Ascending aorta (tissue), 2 donors: Measurements from ENCODE around the gene DIP2C. TPM values are rescaled to one million over a fixed set of nuclear protein-coding genes. Genes with fewer than 3 reads are reported as not detected.

ENCODE experiments used
- DNase-seq, 2 donors: peaks; one replicate each; pipeline ENCODE4 v3.0.0-alpha.2; 2019; ENCODE audit warnings: low spot score in 2 of 2
- H3K27ac ChIP-seq, 2 donors: fragments of 200-600 bp; sonication (generic); one replicate each; pipeline ENCODE4 v1.5.1; 2016 to 2017; ENCODE audit warnings: mild to moderate bottlenecking in 1 of 2
- H3K27me3 ChIP-seq: fragments of 200-600 bp; sonication (generic); one replicate; pipeline ENCODE4 v1.5.1; 2017
- H3K36me3 ChIP-seq, 2 donors: fragments of 200-600 bp; sonication (generic); one replicate each; pipeline ENCODE4 v1.5.1; 2016
- H3K4me1 ChIP-seq, 2 donors: fragments of 200-600 bp; sonication (generic); one replicate each; pipeline ENCODE4 v1.5.1; 2016 to 2017; ENCODE audit warnings: mild to moderate bottlenecking in 1 of 2
- H3K4me3 ChIP-seq, 2 donors: fragments of 200-600 bp; sonication (generic); one replicate each; pipeline ENCODE4 v1.5.1; 2016 to 2017; ENCODE audit warnings: mild to moderate bottlenecking in 1 of 2
- H3K9me3 ChIP-seq, 2 donors: fragments of 200-600 bp; sonication (generic); one replicate each; pipeline ENCODE4 v1.5.1; 2016
- CTCF ChIP-seq, 3 experiments: fragments of 200-600 bp in 2 of 3; fragments of 450-650 bp in 1 of 3; sonication (generic) in 2 of 3; IDR thresholded peaks; one replicate each; pipeline ENCODE4 v1.5.1; 2016 to 2019; ENCODE audit warnings: antibody characterized with exemption in 3 of 3, mild to moderate bottlenecking in 1 of 3, moderate library complexity in 1 of 3
- intact Hi-C: fragments of 100-400 bp; cut with DNase I; formaldehyde crosslinking; loops from one replicate; pipeline ENCODE4 v1.15.1; 2023
- total RNA-seq: library from RNA; depleted of rRNA; stranded (reverse); fragments of >200 nt; gene quantifications from one replicate; pipeline ENCODE4 v1.1.0, GENCODE V29; 2016

The DIP2C gene
- total RNA-seq, 1 donor from 2014 or later = 14.7 TPM

- H3K4me1 ChIP-seq = no peaks in the 10 kb centered on the region
- no peaks in the 10 kb centered on the region for H3K36me3 ChIP-seq
- TF ChIP-seq CTCF (IDR thresholded peaks at IDR 0.05) = no peak
Measured at GRCh38 chr10:538895-539294, 150.6 kb downstream of the DIP2C start.

GRCh38 chr10:536935-537334, 152.5 kb downstream of the DIP2C start:
- no peaks in the 10 kb centered on the region for H3K27me3 ChIP-seq
- H3K36me3 ChIP-seq = no peaks in the 10 kb centered on the region
- H3K4me1 ChIP-seq = no peaks in the 10 kb centered on the region
- no peak overlapping the region for H3K4me3 ChIP-seq
- no peaks in the 10 kb centered on the region for H3K9me3 ChIP-seq
- DNase-seq = peak in 1 of 2 donors; percentile 28
- intact Hi-C loops = no loop called here
- no peak for TF ChIP-seq CTCF (IDR thresholded peaks at IDR 0.05)
- no peak overlapping the region for H3K27ac ChIP-seq

More at GRCh38 chr10:538895-539294, 150.6 kb downstream of the DIP2C start:
- intact Hi-C loops = no loop called here
- H3K27ac ChIP-seq = no peak overlapping the region
- H3K4me3 ChIP-seq = no peak overlapping the region
- no peaks in the 10 kb centered on the region for H3K27me3 ChIP-seq
- H3K9me3 ChIP-seq = no peaks in the 10 kb centered on the region
- no peak for DNase-seq

- TF ChIP-seq CTCF (IDR thresholded peaks at IDR 0.05) = no peak
- Histone ChIP-seq H3K9me3 (no peaks in the 10 kb centered on the region), H3K27me3 (no peaks in the 10 kb centered on the region), H3K4me1 (no peaks in the 10 kb centered on the region), H3K4me3 (no peak overlapping the region), H3K36me3 (no peaks in the 10 kb centered on the region), H3K27ac (no peak overlapping the region)
- intact Hi-C loops = no loop called here
- DNase-seq = peak in 1 of 2 donors; percentile 44
Measured at GRCh38 chr10:536371-536925, 153.0 kb downstream of the DIP2C start.

- no peak for TF ChIP-seq CTCF (IDR thresholded peaks at IDR 0.05)
- intact Hi-C loops = no loop called here
- Histone ChIP-seq H3K36me3 (no peaks in the 10 kb centered on the region), H3K27me3 (no peaks in the 10 kb centered on the region), H3K4me3 (no peak overlapping the region), H3K9me3 (no peaks in the 10 kb centered on the region), H3K4me1 (no peaks in the 10 kb centered on the region), H3K27ac (no peak overlapping the region)
- peak in 1 of 2 donors; percentile 18 for DNase-seq
Measured at GRCh38 chr10:535952-536351, 153.5 kb downstream of the DIP2C start.

- intact Hi-C loops = no loop called here
- no peak for TF ChIP-seq CTCF (IDR thresholded peaks at IDR 0.05)
- no peak overlapping the region for H3K4me3 ChIP-seq
- no peaks in the 10 kb centered on the region for H3K9me3 ChIP-seq
- no peaks in the 10 kb centered on the region for H3K27me3 ChIP-seq
- DNase-seq = no peak
- H3K27ac ChIP-seq = no peak overlapping the region
- H3K36me3 ChIP-seq = no peaks in the 10 kb centered on the region
- H3K4me1 ChIP-seq = no peaks in the 10 kb centered on the region
Measured at GRCh38 chr10:535051-535450, 154.4 kb downstream of the DIP2C start.

GRCh38 chr10:534047-534566, 155.4 kb downstream of the DIP2C start:
- H3K9me3 ChIP-seq = no peaks in the 10 kb centered on the region
- H3K27me3 ChIP-seq = no peaks in the 10 kb centered on the region
- no peak overlapping the region for H3K4me3 ChIP-seq
- intact Hi-C loops = no loop called here
- no peaks in the 10 kb centered on the region for H3K36me3 ChIP-seq
- H3K4me1 ChIP-seq = no peaks in the 10 kb centered on the region
- no peak for DNase-seq
- H3K27ac ChIP-seq = no peak overlapping the region
- no peak for TF ChIP-seq CTCF (IDR thresholded peaks at IDR 0.05)
